Fibroblast of skin of left quadriceps (primary cell): Measurements from ENCODE around the gene VPS51.

Experiments used
- DNase-seq, 2 experiments: peaks; one replicate each; pipeline ENCODE4 v3.0.0-alpha.2; 2013; ENCODE audit warnings: low read depth in 2 of 2

The VPS51 gene

GRCh38 chr11:65071907-65072630, 23.9 kb upstream of the VPS51 start:
- no peak for DNase-seq

DNA sequence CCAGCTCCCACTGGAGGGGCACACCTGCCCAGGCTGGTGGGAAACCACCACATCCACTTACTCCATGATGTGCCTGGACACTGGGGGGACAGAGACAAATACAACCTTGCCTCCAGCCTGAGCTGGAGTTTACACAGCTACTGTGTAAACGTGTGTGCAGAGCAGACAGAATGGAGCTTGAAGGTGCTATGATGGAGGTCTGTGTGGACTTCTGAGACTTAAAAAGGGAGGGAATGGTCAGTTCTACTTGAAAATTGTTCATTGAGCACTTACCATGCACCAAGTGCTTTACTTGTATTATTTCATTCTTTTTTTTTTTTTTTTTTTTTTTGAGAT, 23.4 kb upstream of the VPS51 start:
- no peak for DNase-seq

- no peak for DNase-seq
These were observed 18.6 kb upstream of the VPS51 start for GRCh38 chr11:65077451-65077850.

GRCh38 chr11:65078151-65078550, 17.9 kb upstream of the VPS51 start:
- DNase-seq, result no peak

DNA sequence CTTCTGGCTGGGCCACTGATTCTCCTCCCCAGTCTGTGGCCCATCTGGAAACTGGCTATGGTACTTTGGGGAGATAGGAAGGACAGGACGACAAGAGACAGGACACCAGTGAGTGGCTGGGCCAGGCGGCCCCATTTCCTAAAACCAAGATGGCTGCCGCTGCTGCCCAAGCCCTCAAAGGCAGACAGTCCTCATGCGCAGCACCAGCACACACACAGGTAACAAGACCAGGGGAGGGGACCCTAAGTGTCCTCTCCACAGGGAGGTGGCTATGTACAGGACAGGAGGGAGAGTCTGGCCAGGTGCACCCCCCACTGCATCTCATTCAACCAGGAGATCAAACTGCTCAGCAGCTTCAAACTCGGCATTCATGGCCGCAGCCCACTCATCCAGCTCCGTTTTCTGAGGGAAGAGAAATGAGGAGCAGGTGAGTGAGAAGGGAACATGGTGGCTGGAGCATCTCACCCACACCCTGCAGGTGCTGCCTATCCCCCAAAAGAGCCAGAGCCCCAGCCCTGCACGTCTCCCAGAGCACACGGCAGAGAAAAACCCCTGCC, 17.1 kb upstream of the VPS51 start:
- DNase-seq, result no peak

- DNase-seq, result no peak
These were observed 12.7 kb upstream of the VPS51 start for GRCh38 chr11:65083134-65083833.

- DNase-seq, result peak; percentile 91 to 92
These were observed 12.0 kb upstream of the VPS51 start, which contains the start of the genes CDCA5 and ZFPL1 for GRCh38 chr11:65083834-65084597. CDCA5 (minus strand) TSS chr11:65084040; CDS start chr11:65083978, 62 bp downstream. ZFPL1 (plus strand) TSS chr11:65084222; CDS start chr11:65084699, 477 bp downstream.

GRCh38 chr11:65084598-65085375, 11.2 kb upstream of the VPS51 start:
- no peak for DNase-seq

GRCh38 chr11:65085446-65085845, 10.6 kb upstream of the VPS51 start:
- no peak for DNase-seq

DNA sequence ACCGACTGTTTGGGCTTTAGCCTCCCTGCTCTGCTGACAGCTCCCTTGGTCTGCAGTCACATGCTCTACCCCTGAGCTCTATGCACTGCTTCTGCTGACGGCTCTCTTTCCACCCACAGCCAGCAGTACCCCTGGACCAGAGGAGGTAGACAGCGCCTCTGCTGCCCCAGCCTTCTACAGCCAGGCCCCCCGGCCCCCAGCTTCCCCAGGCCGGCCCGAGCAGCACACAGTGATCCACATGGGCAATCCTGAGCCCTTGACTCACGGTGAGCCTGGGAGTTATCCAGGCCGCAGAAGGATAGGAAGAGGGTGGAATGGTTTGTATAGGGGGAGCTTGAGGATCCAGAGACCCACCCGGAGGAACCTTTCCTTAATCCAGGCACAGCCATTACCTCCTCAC, 9.2 kb upstream of the VPS51 start:
- DNase-seq, result no peak

DNA sequence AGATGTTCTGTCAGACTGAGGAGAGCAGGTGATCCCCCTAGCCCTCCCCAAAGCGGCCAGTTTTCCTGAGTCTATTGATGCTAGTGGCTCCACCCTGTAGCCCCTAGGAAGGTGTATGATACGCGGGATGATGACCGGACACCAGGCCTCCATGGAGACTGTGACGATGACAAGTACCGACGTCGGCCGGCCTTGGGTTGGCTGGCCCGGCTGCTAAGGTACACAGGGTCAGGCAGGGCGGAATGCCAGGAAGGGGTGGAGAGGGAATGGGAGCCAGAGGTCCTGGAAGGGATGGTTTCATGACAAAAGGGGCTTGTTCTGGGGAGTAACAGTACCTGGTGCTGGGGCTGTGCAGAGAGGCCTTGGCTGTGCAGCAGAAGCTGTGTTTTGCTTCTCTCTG, 8.8 kb upstream of the VPS51 start:
- DNase-seq, result no peak

- no peak for DNase-seq
These were observed 8.2 kb upstream of the VPS51 start for GRCh38 chr11:65087827-65088226.

DNA sequence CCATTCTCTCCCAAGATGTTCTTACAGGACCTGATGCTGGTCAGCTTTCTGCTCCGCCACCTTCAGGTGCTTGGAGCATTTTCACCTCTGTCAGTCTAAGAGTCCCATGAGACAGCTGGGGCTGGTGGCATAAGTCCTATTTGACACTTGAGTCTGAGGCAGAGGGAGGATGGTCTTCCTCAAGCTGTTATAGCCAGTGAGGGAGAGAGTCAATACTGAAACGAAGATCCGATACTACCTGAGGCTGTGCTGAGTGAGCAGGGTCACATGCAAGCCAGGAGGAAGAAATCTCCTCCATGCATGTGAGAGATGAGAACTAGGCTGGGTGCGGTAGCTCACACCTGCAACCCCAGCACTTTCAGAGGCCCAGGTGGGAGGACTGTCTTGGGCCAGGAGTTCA, 6.4 kb upstream of the VPS51 start:
- no peak for DNase-seq

DNA sequence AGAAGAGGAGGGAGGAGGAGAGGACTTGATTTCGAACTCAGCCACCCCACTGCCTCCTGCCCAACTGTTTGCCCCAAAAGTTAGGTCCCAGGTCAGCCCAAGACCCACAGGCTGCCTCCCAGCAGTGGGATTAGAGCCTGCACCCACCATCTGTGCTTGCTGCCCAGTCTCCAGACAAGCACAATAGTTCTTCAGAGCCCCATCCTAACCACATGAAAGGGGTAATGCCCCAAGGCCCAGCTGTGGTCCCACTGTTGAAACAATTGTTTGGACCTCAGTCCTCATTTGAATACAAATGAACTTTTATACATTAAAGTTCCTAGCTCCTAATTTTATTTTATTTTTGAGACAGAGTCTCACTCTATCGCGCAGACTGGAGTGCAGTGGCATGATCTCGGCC, 5.4 kb upstream of the VPS51 start:
- no peak for DNase-seq

DNA sequence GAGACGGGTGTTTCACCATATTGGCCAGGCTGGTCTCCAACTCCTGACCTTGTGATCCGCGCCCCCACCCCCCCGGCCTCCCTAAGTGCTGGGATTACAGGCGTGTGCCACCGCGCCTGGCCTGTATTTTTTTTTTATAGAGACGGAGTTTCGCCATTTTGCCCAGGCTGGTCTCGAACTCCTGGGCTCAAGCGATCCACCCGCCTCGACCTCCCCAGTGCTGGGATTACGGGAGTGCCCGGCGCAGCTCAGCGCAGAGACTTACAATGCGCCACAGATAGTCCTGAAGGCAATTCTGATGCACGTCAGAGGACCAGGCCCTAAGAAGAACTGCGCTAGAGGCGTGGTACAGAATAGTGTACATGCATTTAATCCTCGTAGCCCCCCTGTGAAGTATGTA, 587 bp upstream of the VPS51 start:
- no peak for DNase-seq

DNA sequence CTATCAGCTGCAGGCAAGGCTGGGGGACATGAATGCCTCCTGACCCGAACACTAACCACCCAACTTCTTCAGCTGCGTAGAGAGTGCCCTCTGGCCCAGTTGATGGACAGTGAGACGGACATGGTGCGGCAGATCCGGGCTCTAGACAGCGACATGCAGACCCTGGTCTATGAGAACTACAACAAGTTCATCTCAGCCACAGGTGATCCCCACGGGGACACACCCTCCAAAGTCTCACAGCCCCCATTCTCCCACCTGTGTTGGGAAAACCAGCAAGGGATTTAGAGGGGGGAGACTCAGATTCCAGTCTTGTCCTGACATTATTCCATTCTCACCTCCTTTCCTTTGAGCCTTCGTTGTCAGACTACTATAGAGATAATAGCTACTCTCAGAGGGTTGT, 912 bp downstream of the VPS51 start:
- no peak for DNase-seq

DNA sequence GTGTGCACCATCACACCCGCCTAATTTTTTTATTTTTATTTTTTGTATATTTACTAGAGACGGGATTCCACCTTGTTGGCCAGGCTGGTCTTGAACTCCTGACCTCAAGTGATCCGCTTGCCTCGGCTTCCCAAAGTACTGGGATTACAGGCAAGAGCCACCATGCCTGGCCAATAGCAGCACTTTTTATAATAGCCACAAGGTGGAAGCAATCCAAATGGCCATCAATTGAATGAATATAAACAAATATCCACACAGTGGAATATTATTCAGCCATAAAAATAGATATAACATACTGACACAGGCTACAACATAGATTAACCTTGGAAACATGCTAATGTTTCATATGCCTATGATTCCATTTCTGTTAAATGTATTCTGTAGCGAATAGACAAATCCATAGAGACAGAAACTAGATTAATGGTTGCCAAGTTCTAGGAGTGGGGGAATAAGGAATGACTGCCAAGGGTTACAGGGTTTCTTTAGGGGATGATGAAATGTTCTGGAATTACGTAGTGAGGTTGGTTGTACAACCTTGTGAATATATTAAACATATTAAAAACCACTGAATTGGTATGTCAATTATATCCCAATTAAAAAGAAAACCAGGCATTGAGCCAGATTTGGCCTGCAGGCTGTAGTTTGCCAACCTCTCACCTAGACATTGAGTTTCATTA, 4.8 kb downstream of the VPS51 start:
- no peak for DNase-seq

- no peak for DNase-seq
These were observed 6.4 kb downstream of the VPS51 start for GRCh38 chr11:65102142-65103095.

- DNase-seq, result no peak
These were observed 7.5 kb downstream of the VPS51 start for GRCh38 chr11:65103476-65103875.

- no peak for DNase-seq
These were observed 8.6 kb downstream of the VPS51 start for GRCh38 chr11:65104628-65105027.
